IPS DF 19.7 (cell line): ENCODE measurements around the gene SLAMF8.

Experiments used
- DNase-seq: peaks from one replicate; pipeline ENCODE4 v3.0.0-alpha.2; 2013; ENCODE audit warnings: low read depth, low spot score

Gene SLAMF8

GRCh38 chr1:159869173-159869572, 42.5 kb downstream of the SLAMF8 start:
- no peak for DNase-seq

- no peak for DNase-seq
Observed at GRCh38 chr1:159869607-159870006, 42.9 kb downstream of the SLAMF8 start.

GRCh38 chr1:159870704-159871103, 44.0 kb downstream of the SLAMF8 start:
- no peak for DNase-seq

- no peak for DNase-seq
Observed at GRCh38 chr1:159872891-159873290, 46.2 kb downstream of the SLAMF8 start.

- DNase-seq, result no peak
Observed at GRCh38 chr1:159873530-159874143, 47.0 kb downstream of the SLAMF8 start.

GRCh38 chr1:159877695-159878444, 51.2 kb downstream of the SLAMF8 start:
- DNase-seq, result no peak

- DNase-seq, result no peak
Observed at GRCh38 chr1:159879136-159879535, 52.5 kb downstream of the SLAMF8 start.

- no peak for DNase-seq
Observed at GRCh38 chr1:159879977-159880376, 53.3 kb downstream of the SLAMF8 start.

GRCh38 chr1:159880430-159880829, 53.8 kb downstream of the SLAMF8 start:
- no peak for DNase-seq

- DNase-seq, result no peak
Observed at GRCh38 chr1:159881622-159882526, 55.2 kb downstream of the SLAMF8 start.

GRCh38 chr1:159882527-159882862, 55.8 kb downstream of the SLAMF8 start:
- DNase-seq, result no peak

- DNase-seq, result no peak
Observed at GRCh38 chr1:159883134-159883533, 56.5 kb downstream of the SLAMF8 start.

GRCh38 chr1:159884296-159884695, 57.6 kb downstream of the SLAMF8 start:
- DNase-seq, result no peak
